ENCODE measurements around the gene CIBAR2.

CIBAR2 gene

GRCh38 chr16:85112364-85112763, at the start of gene CIBAR2:
Gene CIBAR2 (minus strand): TSS chr16:85112472. CDS start chr16:85112352, 120 bp downstream.
- no peak for DNase-seq

- DNase-seq, result no peak
These were observed 47.1 kb upstream of the CIBAR2 start for GRCh38 chr16:85159179-85159980.

GRCh38 chr16:85158743-85159178, 46.5 kb upstream of the CIBAR2 start:
- no peak for DNase-seq

DNA sequence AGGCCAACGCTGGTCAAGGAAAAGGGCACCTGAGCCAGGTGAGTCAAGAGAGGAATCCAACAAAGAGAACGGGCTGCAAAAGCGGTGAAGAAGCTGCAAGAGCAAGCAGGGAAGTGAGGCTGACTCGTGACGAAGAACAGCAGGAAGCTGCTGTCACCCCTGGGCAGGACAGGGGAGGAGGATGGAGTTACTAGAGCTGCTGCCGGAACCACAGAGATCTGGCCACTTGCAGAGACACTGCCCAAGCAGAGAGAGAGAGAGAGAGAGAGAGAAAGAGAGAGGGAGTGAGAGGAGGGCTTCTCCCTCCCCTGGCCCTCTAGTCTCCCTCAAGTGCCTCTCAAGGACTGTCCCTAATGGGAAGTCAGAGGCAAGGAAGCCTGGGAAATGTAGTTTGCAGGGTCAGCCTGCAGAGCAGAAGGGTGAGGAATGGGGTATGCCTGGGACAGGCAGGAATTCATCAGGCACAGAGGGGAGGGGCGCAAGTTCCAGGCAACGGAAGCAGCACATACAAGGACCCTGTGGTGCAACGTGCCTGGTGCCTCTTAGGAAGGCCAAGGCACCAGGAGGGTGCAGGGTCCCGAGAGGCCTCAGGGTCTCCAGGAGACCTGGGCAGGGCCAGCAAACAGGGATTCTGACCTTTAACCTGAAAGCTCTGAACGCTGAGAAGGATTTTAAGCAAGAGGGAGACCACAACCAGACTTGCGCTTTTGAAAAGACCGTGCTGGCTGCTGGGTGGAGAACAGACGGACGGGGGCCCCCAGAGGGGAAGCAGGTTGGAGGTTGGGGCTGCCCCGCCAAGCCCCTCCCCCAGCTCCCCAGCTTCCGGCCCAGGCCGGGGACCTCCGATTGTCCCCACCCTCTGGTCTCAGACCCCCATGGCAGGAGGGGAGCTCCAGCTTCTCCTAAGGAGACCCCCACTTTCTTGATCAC, 45.8 kb upstream of the CIBAR2 start:
- DNase-seq, result no peak

DNA sequence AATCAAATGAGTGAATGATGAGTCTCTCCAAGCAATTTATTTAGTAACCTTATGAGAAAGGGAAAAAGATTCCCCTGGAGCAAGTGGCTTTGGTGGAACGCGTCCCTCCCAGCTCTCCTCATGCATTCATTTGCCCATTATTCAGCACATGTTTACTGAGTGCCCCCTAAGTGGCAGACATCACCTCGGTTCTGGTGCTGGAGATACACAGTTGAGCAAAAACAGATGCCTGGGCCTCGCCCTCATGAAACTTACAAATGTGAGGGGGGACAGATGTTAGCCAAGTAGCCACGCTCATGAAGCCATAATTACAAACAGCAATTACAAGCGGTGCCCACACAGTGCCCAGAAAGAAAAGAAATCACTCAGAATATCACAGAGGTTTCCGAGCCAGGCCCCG, 45.1 kb upstream of the CIBAR2 start:
- no peak for DNase-seq

DNA sequence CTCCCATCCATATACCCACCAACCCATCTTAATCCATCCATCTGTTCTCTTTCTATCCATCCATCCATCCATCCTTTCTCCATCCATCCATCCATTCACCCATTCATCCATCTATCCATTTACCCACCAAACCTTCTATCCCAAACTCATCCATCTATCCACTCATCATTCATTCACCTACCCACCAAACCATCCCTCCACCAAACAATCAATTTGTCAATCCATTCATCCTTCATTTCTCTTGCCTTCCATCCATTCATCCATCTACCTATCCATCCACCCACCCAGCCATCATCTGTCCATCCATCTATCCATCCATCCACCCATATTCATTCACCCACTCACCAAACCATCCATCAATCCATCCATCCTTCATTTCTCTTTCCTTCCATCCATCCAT, 44.6 kb upstream of the CIBAR2 start:
- no peak for DNase-seq

DNA sequence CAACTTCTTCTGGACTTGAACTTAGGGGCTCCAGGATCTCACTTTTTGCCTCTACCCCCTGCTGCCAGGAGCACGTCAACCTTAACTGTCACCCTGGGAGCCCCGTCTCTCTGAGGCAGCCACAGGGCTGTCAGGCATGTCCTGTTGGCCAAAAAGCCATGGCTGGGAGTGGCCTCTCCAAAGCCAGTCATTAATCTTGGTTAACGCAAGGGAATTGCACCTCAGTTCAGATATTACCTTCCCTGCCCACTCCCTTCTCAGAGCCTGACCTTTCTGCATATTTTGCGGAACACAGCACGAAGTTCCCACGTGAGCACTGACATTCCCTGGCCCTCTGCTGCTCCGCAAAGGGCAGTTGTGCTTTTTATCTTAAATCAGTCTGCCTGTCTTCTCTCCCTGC, 44.2 kb upstream of the CIBAR2 start:
- no peak for DNase-seq

DNA sequence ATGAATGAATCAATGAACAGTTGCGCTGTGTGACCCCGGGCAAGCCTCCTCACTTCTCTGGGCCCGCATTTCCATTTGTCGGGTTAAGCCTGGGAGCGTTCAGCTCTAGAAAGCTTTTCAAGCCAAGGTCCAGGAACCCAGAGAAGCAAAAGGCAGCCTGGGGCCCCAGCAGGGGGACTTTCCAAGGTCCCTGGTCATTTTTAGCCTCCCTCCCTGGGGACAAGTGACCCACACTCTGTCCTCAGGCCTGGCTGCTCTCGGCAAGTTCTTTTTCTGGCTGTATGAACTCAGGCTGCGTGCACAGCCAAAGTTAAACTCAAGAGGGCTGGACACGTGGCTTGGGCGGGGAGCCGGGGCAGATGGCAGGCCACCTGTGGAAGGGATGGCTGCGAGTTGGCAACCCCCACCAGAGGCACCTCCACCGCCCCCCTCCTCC, 41.4 kb upstream of the CIBAR2 start:
- no peak for DNase-seq

DNA sequence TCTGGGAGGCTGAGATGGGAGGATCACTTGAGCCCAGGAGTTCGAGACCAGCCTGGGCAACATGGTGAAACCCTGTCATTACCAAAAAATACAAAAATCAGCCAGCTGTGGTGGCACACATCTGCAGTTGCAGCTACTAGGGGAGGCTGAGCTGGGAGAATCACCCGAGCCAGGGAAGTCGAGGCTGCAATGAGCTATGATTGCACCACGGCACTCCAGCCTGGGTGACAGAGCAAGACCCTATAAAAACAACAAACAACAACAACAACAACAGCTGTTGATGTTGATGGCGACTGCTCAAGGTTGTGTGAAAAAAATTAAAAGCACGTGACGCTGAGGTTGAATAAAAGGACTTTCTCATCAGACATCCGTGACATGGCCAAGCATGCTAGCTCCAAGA, 40.8 kb upstream of the CIBAR2 start:
- DNase-seq, result no peak

GRCh38 chr16:85152414-85153030, 40.2 kb upstream of the CIBAR2 start:
- peak; percentile 20 for DNase-seq

DNA sequence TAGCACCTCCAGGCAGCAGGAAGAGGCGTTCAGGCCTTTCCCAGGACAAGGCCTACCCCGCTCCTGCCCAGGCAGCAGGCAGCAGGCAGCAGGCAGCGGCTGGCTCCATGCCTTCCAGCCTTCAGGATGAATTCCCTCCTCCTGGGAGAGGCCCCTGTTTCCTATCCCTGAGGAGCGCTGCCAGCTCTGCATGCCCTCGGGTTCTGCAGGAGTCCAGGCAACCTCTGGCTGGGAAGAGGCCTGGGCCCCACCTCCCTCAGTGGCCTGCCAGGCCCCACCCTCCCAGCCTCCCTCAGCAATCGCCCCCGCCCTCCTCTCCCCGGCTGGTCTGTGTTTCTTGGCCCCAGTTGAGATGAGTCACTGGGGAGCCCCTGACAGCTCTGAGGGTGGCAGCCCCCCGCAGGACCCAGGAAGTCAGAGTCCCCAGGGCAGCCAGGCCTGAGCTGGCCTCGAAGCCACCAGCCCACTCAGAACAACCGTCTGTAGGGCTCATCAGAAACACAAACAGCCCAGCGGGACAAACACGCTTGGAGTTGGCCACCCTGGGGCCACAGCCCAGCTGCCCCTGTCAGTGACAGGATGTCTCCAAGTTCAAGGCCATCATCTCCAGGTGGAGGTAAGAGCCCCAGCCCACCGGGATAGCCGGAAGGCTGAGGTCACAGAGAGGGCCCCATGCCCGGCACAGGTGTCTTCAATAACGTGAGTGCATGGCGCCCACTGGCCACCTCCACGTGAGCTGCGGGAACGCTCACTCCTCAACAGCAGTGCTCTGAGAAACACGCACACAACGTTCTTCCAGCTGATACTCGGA, 39.5 kb upstream of the CIBAR2 start:
- DNase-seq, result peak; percentile 85

GRCh38 chr16:85151079-85151602, 38.9 kb upstream of the CIBAR2 start:
- DNase-seq, result no peak

DNA sequence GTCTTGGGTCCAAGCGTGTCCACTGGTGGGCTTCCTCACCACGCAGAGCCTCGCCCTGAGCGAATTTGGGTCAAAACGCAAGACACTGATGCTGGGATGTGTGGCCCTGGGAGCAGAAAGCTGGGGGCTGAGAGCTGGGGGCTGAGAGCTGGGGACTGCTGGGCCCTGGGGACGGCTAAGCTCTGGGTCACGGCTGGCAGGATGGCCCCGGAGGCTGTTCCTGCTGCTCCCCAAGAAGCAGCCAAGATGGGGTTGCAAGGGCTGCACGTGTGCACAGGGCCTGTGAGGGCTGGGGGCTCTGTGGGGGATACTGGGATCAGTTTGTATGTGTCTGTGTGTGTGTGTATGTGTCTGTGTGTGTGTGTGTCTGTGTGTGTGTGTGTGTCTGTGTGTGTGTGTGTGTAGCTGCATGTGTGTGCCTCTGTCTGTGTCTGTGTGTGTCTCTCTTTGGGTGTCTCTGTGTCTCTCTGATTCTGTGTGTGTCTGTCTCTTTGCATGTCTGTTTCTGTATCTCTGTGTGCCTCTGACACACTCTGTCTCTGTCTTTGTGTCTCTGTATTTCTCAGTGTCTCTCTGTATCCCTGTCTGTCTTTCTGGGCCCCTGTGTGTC, 38.2 kb upstream of the CIBAR2 start:
- no peak for DNase-seq

DNA sequence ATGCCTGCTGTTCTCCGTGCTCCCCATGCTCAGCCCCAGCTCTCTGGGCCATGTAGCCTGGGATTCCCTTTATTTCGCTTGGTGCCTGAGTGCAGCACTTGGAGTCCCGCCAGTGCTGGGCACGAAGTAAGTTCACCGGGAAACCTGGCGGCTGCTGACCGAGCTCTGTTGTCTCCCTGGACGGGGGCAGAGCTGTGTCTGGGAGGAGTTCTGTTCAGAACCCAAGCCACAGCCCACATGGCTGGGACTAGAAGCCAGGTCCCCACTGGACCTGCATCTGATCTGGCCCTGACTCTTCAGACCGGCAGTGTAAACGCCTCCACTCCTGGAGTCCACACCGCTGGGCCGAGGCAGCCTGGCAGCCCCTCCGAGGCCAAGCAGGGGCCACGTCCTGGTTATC, 37.5 kb upstream of the CIBAR2 start:
- DNase-seq, result no peak

DNA sequence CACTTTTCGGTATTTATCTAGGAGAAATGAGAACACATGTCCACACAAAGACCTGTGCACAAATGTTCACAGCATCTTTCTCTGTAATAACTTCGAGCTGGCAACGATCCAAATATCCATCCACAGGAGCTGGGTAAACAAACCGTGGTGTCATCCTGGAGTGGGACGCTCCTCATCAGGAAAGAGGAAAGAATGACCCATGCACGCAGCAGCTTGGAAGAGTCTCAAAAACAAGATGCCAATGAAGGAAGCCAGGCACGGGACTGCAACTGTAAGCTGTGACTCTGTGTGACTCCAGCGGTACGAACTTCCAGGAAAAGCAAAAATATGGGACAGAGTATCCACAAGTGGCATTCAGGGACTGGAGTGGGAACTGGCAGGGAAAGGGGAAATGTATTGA, 36.7 kb upstream of the CIBAR2 start:
- peak; percentile 66 for DNase-seq

GRCh38 chr16:85146922-85147651, 34.8 kb upstream of the CIBAR2 start:
- DNase-seq, result no peak

- DNase-seq, result no peak
These were observed 34.2 kb upstream of the CIBAR2 start for GRCh38 chr16:85146532-85146797.

DNA sequence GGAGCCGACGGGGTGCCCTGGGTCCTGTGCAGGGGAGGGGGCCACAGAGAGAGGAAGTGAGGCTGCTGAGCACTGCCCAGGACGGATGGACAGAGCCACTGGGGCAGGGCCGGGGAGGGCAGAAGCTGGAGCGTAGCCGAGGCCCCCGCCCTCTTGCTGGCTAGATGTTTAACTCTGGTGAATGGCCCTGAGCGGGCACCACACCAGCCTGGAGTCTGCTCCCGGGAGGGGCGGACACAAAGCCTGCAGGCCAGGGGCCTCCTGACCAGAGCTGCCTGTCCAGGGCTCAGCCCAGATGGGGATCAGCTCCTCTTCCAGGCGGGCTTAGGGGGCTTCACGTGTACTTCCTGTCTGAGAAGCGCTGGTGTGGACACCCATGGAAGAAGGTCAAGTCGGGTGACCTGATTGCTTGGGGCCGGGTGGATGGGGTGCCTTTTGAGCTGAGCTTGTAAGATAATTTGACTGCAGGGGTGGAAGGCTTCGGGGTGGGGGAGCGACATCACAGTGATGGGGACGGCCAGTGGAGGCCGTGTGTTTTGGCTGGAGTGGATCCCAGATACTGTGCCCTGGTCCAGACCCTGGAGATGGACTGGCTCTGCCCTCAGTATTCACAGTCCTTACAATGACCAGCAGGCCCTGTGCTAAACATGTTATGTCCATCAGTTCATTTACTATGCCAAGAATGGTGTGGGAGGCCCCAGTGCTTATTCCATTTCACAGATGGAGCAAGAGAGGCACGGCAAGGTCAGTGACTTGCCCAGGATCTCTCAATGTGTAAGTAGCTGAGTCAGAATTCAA, 33.7 kb upstream of the CIBAR2 start:
- DNase-seq, result no peak

GRCh38 chr16:85145188-85145587, 32.9 kb upstream of the CIBAR2 start:
- DNase-seq, result no peak
